K562 (cell line): ENCODE results near the gene WSCD2. TPM values are rescaled to one million over a fixed set of nuclear protein-coding genes. Genes with fewer than 3 reads are reported as not detected.
A peak's percentile ranks its signal among the peaks of the same experiment; 100 is the strongest.

ENCODE experiments used
- ARHGAP35 ChIP-seq: fragments of 450-650 bp; IDR thresholded peaks from 2 replicates; pipeline ENCODE4 v1.6.1; 2018; ENCODE audit not compliant: partially characterized antibody
- BMI1 ChIP-seq: fragments of 150-350 bp; IDR thresholded peaks from 2 replicates; pipeline ENCODE4 v1.6.1; 2014; ENCODE audit warnings: low read length
- GATAD2B ChIP-seq: fragments of 450-650 bp; IDR thresholded peaks from 2 replicates; pipeline ENCODE4 v1.6.1; 2017; ENCODE audit warnings: mild to moderate bottlenecking, borderline replicate concordance
- KDM2B ChIP-seq: fragments of 250-450 bp; sonication (Bioruptor Pico); IDR thresholded peaks from 2 replicates; pipeline ENCODE4 v1.8.0; 2021; ENCODE audit warnings: mild to moderate bottlenecking, moderate library complexity
- LARP7 ChIP-seq: fragments of 450-650 bp; IDR thresholded peaks from 2 replicates; pipeline ENCODE4 v1.6.1; 2016
- MECOM ChIP-seq: fragments of 250-450 bp; sonication (Bioruptor Pico); IDR thresholded peaks from 2 replicates; pipeline ENCODE4 v1.8.0; 2022; ENCODE audit warnings: inconsistent platforms
- NRF1 ChIP-seq, 2 experiments: fragments of 450-650 bp; IDR thresholded peaks in 1 of 2; conservative IDR thresholded peaks in 1 of 2; 2 replicates each; pipeline ENCODE4 v1.6.1; 2014; ENCODE audit warnings: mild to moderate bottlenecking in 2 of 2
- PML ChIP-seq: IDR thresholded peaks from 2 replicates; pipeline ENCODE4 v1.6.1; 2012; ENCODE audit warnings: low read length, inconsistent platforms
- POLR2H ChIP-seq: IDR thresholded peaks from 2 replicates; pipeline ENCODE4 v1.6.1; 2016; ENCODE audit warnings: missing genetic modification characterization, low read depth, mild to moderate bottlenecking, control low read depth, missing compliant biosample characterization, moderate library complexity
- POLR3A ChIP-seq: IDR thresholded peaks from 2 replicates; pipeline ENCODE4 v1.6.1; 2011; ENCODE audit warnings: borderline replicate concordance, mild to moderate bottlenecking, moderate library complexity; ENCODE audit not compliant: insufficient read length, insufficient read depth; ENCODE audit errors: extremely low read depth
- SMAD4 ChIP-seq: fragments of 250-450 bp; sonication (Bioruptor Pico); conservative IDR thresholded peaks from 2 replicates; pipeline ENCODE4 v1.8.0; 2021; ENCODE audit warnings: inconsistent platforms, mild to moderate bottlenecking, moderate library complexity
- TSHZ1 ChIP-seq: fragments of 250-450 bp; sonication (Bioruptor Pico); IDR thresholded peaks from 2 replicates; pipeline ENCODE4 v1.4.0; 2020; ENCODE audit warnings: mild to moderate bottlenecking, moderate library complexity
- ZNF165 ChIP-seq: fragments of 250-450 bp; sonication (Bioruptor Pico); IDR thresholded peaks from 2 replicates; pipeline ENCODE4 v1.4.0; 2020; ENCODE audit warnings: borderline replicate concordance
- ZNF780A ChIP-seq: fragments of 250-450 bp; sonication (Bioruptor Pico); IDR thresholded peaks from 2 replicates; pipeline ENCODE4 v1.5.0; 2021; ENCODE audit warnings: mild to moderate bottlenecking
- ZSCAN29 ChIP-seq: fragments of 450-650 bp; IDR thresholded peaks from 2 replicates; pipeline ENCODE4 v1.6.1; 2017
- ZSCAN32 ChIP-seq: fragments of 450-650 bp; formaldehyde crosslinking; IDR thresholded peaks from 2 replicates; pipeline ENCODE4 v1.4.0; 2020; ENCODE audit warnings: mild to moderate bottlenecking, moderate library complexity
- polyA plus RNA-seq, 8 experiments: library from polyadenylated mRNA; depleted of rRNA in 4 of 8; stranded (reverse) in 5 of 8; unstranded in 3 of 8; fragments of >200 nt; fragmentation: Nextera tagmentation in 2 of 8; fragmentation: Illumina TruSeq in 1 of 8; extraction: Ambion mirVana in 2 of 8; extraction: Trizol in 1 of 8; gene quantifications; 2 replicates each; pipeline versions ENCODE4 v1.2.1 to v1.2.3, GENCODE V29; 2011 to 2014; ENCODE audit warnings: inconsistent platforms in 1 of 8, missing spikeins in 1 of 8
- total RNA-seq, 7 experiments: library from RNA; depleted of rRNA in 6 of 7; stranded (reverse); fragments of >200 nt in 6 of 7; fragmentation: Illumina TruSeq in 2 of 7; extraction: Trizol in 2 of 7; gene quantifications; 2 replicates each; pipeline versions ENCODE4 v1.2.1 to v1.2.3, GENCODE V29; 2011 to 2021; ENCODE audit warnings: low replicate concordance in 1 of 7
- TF ChIP-seq, protein P1 (sequence below): fragments of 250-450 bp; sonication (Bioruptor Pico); IDR thresholded peaks from 2 replicates; pipeline ENCODE4 v1.8.0; 2022; ENCODE audit warnings: moderate library complexity, mild to moderate bottlenecking, inconsistent platforms
- TF ChIP-seq, protein P2 (sequence below): fragments of 250-450 bp; sonication (Bioruptor Pico); IDR thresholded peaks from 2 replicates; pipeline ENCODE4 v1.8.0; 2022; ENCODE audit warnings: moderate library complexity, mild to moderate bottlenecking, inconsistent platforms
- TF ChIP-seq, protein P3 (sequence below): fragments of 200-800 bp; sonication (Bioruptor generic); IDR thresholded peaks from 2 replicates; pipeline ENCODE4 v1.6.1; 2016; ENCODE audit warnings: missing genetic modification characterization, missing compliant biosample characterization

The WSCD2 gene
- total and polyA plus RNA-seq, 9 of the 15 experiments (the other 6 are each of a cell fraction or from before 2014, with no cell fraction given): 0.72 to 14.1 (median 4.0) TPM

GRCh38 chr12:108117163-108117849 is 11.8 kb upstream of the WSCD2 start (continued):
- TF ChIP-seq POLR3A (no peak), SMAD4 (CRISPR knock-in tag) (peak; percentile 61), GATAD2B (no peak), ZSCAN29 (peak; percentile 74; the same call in 1 of the 2 replicates), BMI1 (no peak), ZNF780A (CRISPR knock-in tag) (no peak), PML (peak; percentile 92), LARP7 (no peak), POLR2H (tag) (peak; percentile 98), ZNF165 (CRISPR knock-in tag) (peak; percentile 76; the same call in 1 of the 2 replicates), KDM2B (no peak), TSHZ1 (CRISPR knock-in tag) (0 out of 2 replicates have a peak, but pooled peaks have one; percentile 50), ZSCAN32 (CRISPR knock-in tag) (no peak), MECOM (CRISPR knock-in tag) (peak; percentile 78), ARHGAP35 (no peak), NRF1 (conservative IDR thresholded peaks at IDR 0.05 in 1 of 2, IDR thresholded peaks at IDR 0.05 in 1 of 2) (peak; percentile 91 to 93)
- TF ChIP-seq, protein P1, sequence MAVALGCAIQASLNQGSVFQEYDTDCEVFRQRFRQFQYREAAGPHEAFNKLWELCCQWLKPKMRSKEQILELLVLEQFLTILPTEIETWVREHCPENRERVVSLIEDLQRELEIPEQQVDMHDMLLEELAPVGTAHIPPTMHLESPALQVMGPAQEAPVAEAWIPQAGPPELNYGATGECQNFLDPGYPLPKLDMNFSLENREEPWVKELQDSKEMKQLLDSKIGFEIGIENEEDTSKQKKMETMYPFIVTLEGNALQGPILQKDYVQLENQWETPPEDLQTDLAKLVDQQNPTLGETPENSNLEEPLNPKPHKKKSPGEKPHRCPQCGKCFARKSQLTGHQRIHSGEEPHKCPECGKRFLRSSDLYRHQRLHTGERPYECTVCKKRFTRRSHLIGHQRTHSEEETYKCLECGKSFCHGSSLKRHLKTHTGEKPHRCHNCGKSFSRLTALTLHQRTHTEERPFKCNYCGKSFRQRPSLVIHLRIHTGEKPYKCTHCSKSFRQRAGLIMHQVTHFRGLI (CRISPR knock-in tag): peak; percentile 85
- TF ChIP-seq, protein P2, sequence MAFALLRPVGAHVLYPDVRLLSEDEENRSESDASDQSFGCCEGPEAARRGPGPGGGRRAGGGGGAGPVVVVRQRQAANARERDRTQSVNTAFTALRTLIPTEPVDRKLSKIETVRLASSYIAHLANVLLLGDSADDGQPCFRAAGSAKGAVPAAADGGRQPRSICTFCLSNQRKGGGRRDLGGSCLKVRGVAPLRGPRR (CRISPR knock-in tag): peak; percentile 52; the same call in 1 of the 2 replicates
- TF ChIP-seq, protein P3, sequence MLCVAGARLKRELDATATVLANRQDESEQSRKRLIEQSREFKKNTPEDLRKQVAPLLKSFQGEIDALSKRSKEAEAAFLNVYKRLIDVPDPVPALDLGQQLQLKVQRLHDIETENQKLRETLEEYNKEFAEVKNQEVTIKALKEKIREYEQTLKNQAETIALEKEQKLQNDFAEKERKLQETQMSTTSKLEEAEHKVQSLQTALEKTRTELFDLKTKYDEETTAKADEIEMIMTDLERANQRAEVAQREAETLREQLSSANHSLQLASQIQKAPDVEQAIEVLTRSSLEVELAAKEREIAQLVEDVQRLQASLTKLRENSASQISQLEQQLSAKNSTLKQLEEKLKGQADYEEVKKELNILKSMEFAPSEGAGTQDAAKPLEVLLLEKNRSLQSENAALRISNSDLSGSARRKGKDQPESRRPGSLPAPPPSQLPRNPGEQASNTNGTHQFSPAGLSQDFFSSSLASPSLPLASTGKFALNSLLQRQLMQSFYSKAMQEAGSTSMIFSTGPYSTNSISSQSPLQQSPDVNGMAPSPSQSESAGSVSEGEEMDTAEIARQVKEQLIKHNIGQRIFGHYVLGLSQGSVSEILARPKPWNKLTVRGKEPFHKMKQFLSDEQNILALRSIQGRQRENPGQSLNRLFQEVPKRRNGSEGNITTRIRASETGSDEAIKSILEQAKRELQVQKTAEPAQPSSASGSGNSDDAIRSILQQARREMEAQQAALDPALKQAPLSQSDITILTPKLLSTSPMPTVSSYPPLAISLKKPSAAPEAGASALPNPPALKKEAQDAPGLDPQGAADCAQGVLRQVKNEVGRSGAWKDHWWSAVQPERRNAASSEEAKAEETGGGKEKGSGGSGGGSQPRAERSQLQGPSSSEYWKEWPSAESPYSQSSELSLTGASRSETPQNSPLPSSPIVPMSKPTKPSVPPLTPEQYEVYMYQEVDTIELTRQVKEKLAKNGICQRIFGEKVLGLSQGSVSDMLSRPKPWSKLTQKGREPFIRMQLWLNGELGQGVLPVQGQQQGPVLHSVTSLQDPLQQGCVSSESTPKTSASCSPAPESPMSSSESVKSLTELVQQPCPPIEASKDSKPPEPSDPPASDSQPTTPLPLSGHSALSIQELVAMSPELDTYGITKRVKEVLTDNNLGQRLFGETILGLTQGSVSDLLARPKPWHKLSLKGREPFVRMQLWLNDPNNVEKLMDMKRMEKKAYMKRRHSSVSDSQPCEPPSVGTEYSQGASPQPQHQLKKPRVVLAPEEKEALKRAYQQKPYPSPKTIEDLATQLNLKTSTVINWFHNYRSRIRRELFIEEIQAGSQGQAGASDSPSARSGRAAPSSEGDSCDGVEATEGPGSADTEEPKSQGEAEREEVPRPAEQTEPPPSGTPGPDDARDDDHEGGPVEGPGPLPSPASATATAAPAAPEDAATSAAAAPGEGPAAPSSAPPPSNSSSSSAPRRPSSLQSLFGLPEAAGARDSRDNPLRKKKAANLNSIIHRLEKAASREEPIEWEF (CRISPR knock-in tag): peak; percentile 86
